Measurements from ENCODE around the gene LHFPL2.

LHFPL2 gene

GRCh38 chr5:78613756-78614155 is 34.8 kb downstream of the LHFPL2 start:
- no peak for TF ChIP-seq FOXP2 (optimal IDR thresholded peaks at IDR 0.05; ENCODE audit: borderline replicate concordance, extremely low read depth, extremely low read length, insufficient read depth)
- no peak for TF ChIP-seq POLR2AphosphoS5 (IDR thresholded peaks at IDR 0.05; ENCODE audit: low read depth, low read length)
- TF ChIP-seq SIN3A (IDR thresholded peaks at IDR 0.05; ENCODE audit: borderline replicate concordance, insufficient read depth, low read length), result no peak
- TF ChIP-seq TAF1 (IDR thresholded peaks at IDR 0.05; ENCODE audit: borderline replicate concordance, insufficient read depth, low read length), result no peak

GRCh38 chr5:78613151-78613533 is 35.4 kb downstream of the LHFPL2 start:
- TF ChIP-seq REST (IDR thresholded peaks at IDR 0.05; ENCODE audit: insufficient read depth in 1 of 2, low read depth in 2 of 2, low read length in 2 of 2), result no peak
- TF ChIP-seq TAF1 (IDR thresholded peaks at IDR 0.05; ENCODE audit: borderline replicate concordance, insufficient read depth, low read length), result no peak
- TF ChIP-seq FOXP2 (optimal IDR thresholded peaks at IDR 0.05; ENCODE audit: borderline replicate concordance, extremely low read depth, extremely low read length, insufficient read depth), result no peak
- no peak for TF ChIP-seq SIN3A (IDR thresholded peaks at IDR 0.05; ENCODE audit: borderline replicate concordance, insufficient read depth, low read length)
- no peak for TF ChIP-seq POLR2AphosphoS5 (IDR thresholded peaks at IDR 0.05; ENCODE audit: low read depth, low read length)

GRCh38 chr5:78612227-78613150 is 36.1 kb downstream of the LHFPL2 start:
- TF ChIP-seq REST (IDR thresholded peaks at IDR 0.05; ENCODE audit: insufficient read depth in 1 of 2, low read depth in 2 of 2, low read length in 2 of 2) (no peak), POLR2AphosphoS5 (IDR thresholded peaks at IDR 0.05; ENCODE audit: low read depth, low read length) (no peak), SIN3A (IDR thresholded peaks at IDR 0.05; ENCODE audit: borderline replicate concordance, insufficient read depth, low read length) (no peak), TAF1 (IDR thresholded peaks at IDR 0.05; ENCODE audit: borderline replicate concordance, insufficient read depth, low read length) (no peak), FOXP2 (optimal IDR thresholded peaks at IDR 0.05; ENCODE audit: borderline replicate concordance, extremely low read depth, extremely low read length, insufficient read depth) (no peak)

- no peak for TF ChIP-seq POLR2AphosphoS5 (IDR thresholded peaks at IDR 0.05; ENCODE audit: low read depth, low read length)
- TF ChIP-seq FOXP2 (optimal IDR thresholded peaks at IDR 0.05; ENCODE audit: borderline replicate concordance, extremely low read depth, extremely low read length, insufficient read depth), result no peak
- no peak for TF ChIP-seq SIN3A (IDR thresholded peaks at IDR 0.05; ENCODE audit: borderline replicate concordance, insufficient read depth, low read length)
- no peak for TF ChIP-seq REST (IDR thresholded peaks at IDR 0.05; ENCODE audit: insufficient read depth in 1 of 2, low read depth in 2 of 2, low read length in 2 of 2)
- TF ChIP-seq TAF1 (IDR thresholded peaks at IDR 0.05; ENCODE audit: borderline replicate concordance, insufficient read depth, low read length), result no peak
Measured at GRCh38 chr5:78611126-78611605, 37.4 kb downstream of the LHFPL2 start.

GRCh38 chr5:78610636-78611035 is 37.9 kb downstream of the LHFPL2 start:
- TF ChIP-seq REST (IDR thresholded peaks at IDR 0.05; ENCODE audit: insufficient read depth in 1 of 2, low read depth in 2 of 2, low read length in 2 of 2) (no peak), SIN3A (IDR thresholded peaks at IDR 0.05; ENCODE audit: borderline replicate concordance, insufficient read depth, low read length) (no peak), TAF1 (IDR thresholded peaks at IDR 0.05; ENCODE audit: borderline replicate concordance, insufficient read depth, low read length) (no peak), POLR2AphosphoS5 (IDR thresholded peaks at IDR 0.05; ENCODE audit: low read depth, low read length) (no peak), FOXP2 (optimal IDR thresholded peaks at IDR 0.05; ENCODE audit: borderline replicate concordance, extremely low read depth, extremely low read length, insufficient read depth) (no peak)

Data from PFSK-1 (cell line).